PC-9 (cell line): ENCODE data around the gene LRP8. TPM values are rescaled to one million over a fixed set of nuclear protein-coding genes. Genes with fewer than 3 reads are reported as not detected.

Experiments used
- BruUV-seq: library from RNA; stranded (reverse); fragments of 400-500 nt; replicated peaks from 2 replicates; lab custom pipeline; 2021; lab: Mats Ljungman, UMichigan
- CTCF ChIA-PET: fragments of 300-600 bp; sonication (Branson Sonifier 250); formaldehyde crosslinking; loops from one replicate; lab custom pipeline; 2022; ENCODE audit warnings: antibody characterized with exemption; lab: Charles Lee
- POLR2A ChIA-PET: fragments of 300-600 bp; sonication (Branson Sonifier 250); formaldehyde crosslinking; loops from one replicate; lab custom pipeline; 2022; ENCODE audit warnings: antibody characterized with exemption; ENCODE audit not compliant: unreplicated experiment; lab: Charles Lee
- DNase-seq, 2 experiments: peaks; one replicate each; pipeline versions ENCODE4 v3.0.0 to v3.0.0-alpha.2; 2015 to 2022; ENCODE audit warnings: mixed read lengths in 1 of 2
- H2AFZ ChIP-seq: fragments of 200-600 bp; sonication (generic); 2 replicates; pipeline ENCODE4 v1.8.1; 2017; ENCODE audit warnings: antibody characterized with exemption
- H3F3A ChIP-seq: fragments of 200-600 bp; sonication (generic); 2 replicates; pipeline ENCODE4 v1.8.1; 2017; ENCODE audit warnings: antibody characterized with exemption, mild to moderate bottlenecking, low read depth; ENCODE audit not compliant: insufficient read depth
- H3K27ac ChIP-seq: fragments of 200-600 bp; sonication (generic); 2 replicates; pipeline ENCODE4 v1.6.1; 2016; ENCODE audit warnings: mixed run types
- H3K27me3 ChIP-seq: fragments of 200-600 bp; sonication (generic); 2 replicates; pipeline ENCODE4 v1.6.1; 2016; ENCODE audit warnings: low read depth, mixed run types; ENCODE audit not compliant: insufficient read depth
- H3K36me3 ChIP-seq: fragments of 200-600 bp; sonication (generic); 2 replicates; pipeline ENCODE4 v1.6.1; 2016; ENCODE audit warnings: low read depth, mixed run types
- H3K4me1 ChIP-seq: fragments of 200-600 bp; sonication (generic); replicated peaks from 2 replicates; pipeline ENCODE4 v1.6.1; 2016; ENCODE audit warnings: mixed run types; ENCODE audit not compliant: insufficient read depth
- H3K4me2 ChIP-seq: fragments of 200-600 bp; sonication (generic); 2 replicates; pipeline ENCODE4 v1.6.1; 2017; ENCODE audit warnings: mixed run types
- H3K4me3 ChIP-seq: fragments of 200-600 bp; sonication (generic); 2 replicates; pipeline ENCODE4 v1.6.1; 2016; ENCODE audit warnings: mixed run types
- H3K79me2 ChIP-seq: fragments of 200-600 bp; sonication (generic); 2 replicates; pipeline ENCODE4 v1.6.1; 2017; ENCODE audit warnings: low read depth, mixed run types
- H3K9me2 ChIP-seq: fragments of 200-600 bp; sonication (generic); 2 replicates; pipeline ENCODE4 v1.8.1; 2017; ENCODE audit warnings: mild to moderate bottlenecking; ENCODE audit not compliant: insufficient read depth
- H3K9me3 ChIP-seq: fragments of 200-600 bp; sonication (generic); 2 replicates; pipeline ENCODE4 v1.8.1; 2016; ENCODE audit warnings: low read depth; ENCODE audit not compliant: insufficient read depth
- H4K20me1 ChIP-seq: fragments of 200-600 bp; sonication (generic); 2 replicates; pipeline ENCODE4 v1.8.1; 2017; ENCODE audit not compliant: insufficient read depth
- CTCF ChIP-seq: fragments of 200-600 bp; sonication (generic); conservative IDR thresholded peaks from 2 replicates; pipeline ENCODE4 v1.6.1; 2017; ENCODE audit warnings: mixed run types, antibody characterized with exemption, mild to moderate bottlenecking, moderate library complexity
- EZH2 ChIP-seq: fragments of 200-600 bp; sonication (generic); IDR thresholded peaks from 2 replicates; pipeline ENCODE4 v1.8.0; 2017; ENCODE audit warnings: antibody characterized with exemption, low read depth
- intact Hi-C: fragments of 100-400 bp; cut with micrococcal nuclease; formaldehyde crosslinking; loops from one replicate; pipeline ENCODE4 v1.10.0; 2022; ENCODE audit not compliant: unreplicated experiment
- total RNA-seq: library from RNA; stranded (reverse); gene quantifications from 2 replicates; pipeline ENCODE4 v1.2.3, GENCODE V29; 2021

LRP8 gene
- total RNA-seq, 1 experiment from 2014 or later, result 85.3 TPM

- Histone ChIP-seq H3K27me3 (no peaks in the 10 kb centered on the region), H3K9me2 (no peaks in the 10 kb centered on the region), H2AFZ (no peak overlapping the region), H3K79me2 (no peaks in the 10 kb centered on the region), H3K27ac (no peak overlapping the region), H4K20me1 (no peaks in the 10 kb centered on the region), H3K36me3 (peaks cover 15% of the 10 kb centered on the region), H3F3A (no peaks in the 10 kb centered on the region), H3K4me1 (no peaks in the 10 kb centered on the region), H3K4me2 (no peak overlapping the region), H3K9me3 (no peaks in the 10 kb centered on the region), H3K4me3 (no peak overlapping the region)
- intact Hi-C loops, result no loop called here
- no peak for DNase-seq
- TF ChIP-seq EZH2 (no peak), CTCF (no peak)
- CTCF ChIA-PET, result no interaction called here
- no TSS peak for BruUV-seq
- POLR2A ChIA-PET, result no interaction called here
Measured at GRCh38 chr1:53267761-53268160, 60.1 kb downstream of the LRP8 start.

- TF ChIP-seq CTCF (peak; percentile 44; the same call in 1 of the 2 replicates), EZH2 (no peak)
- Histone ChIP-seq H3K27ac (no peak overlapping the region), H3K27me3 (no peaks in the 10 kb centered on the region), H3K36me3 (peaks cover 30% of the 10 kb centered on the region; the same call in 1 of the 2 replicates), H3K9me3 (no peaks in the 10 kb centered on the region), H3K4me2 (no peak overlapping the region), H2AFZ (no peak overlapping the region), H3K79me2 (no peaks in the 10 kb centered on the region), H3K4me3 (no peak overlapping the region), H3F3A (no peaks in the 10 kb centered on the region; the same call in 1 of the 2 replicates), H3K4me1 (no peaks in the 10 kb centered on the region), H3K9me2 (no peaks in the 10 kb centered on the region), H4K20me1 (no peaks in the 10 kb centered on the region)
- no TSS peak for BruUV-seq
- CTCF ChIA-PET, result no interaction called here
- POLR2A ChIA-PET, result no interaction called here
- DNase-seq, result no peak
- intact Hi-C loops, result no loop called here
Measured at GRCh38 chr1:53266038-53266437, 61.8 kb downstream of the LRP8 start.

GRCh38 chr1:53265581-53265980 is 62.3 kb downstream of the LRP8 start:
- H3K36me3 ChIP-seq, result peaks cover 34% of the 10 kb centered on the region; the same call in 1 of the 2 replicates
- no peak overlapping the region for H3K27ac ChIP-seq
- no TSS peak for BruUV-seq
- H4K20me1 ChIP-seq, result no peaks in the 10 kb centered on the region
- no peaks in the 10 kb centered on the region; the same call in 1 of the 2 replicates for H3F3A ChIP-seq
- no peak overlapping the region for H2AFZ ChIP-seq
- TF ChIP-seq EZH2 (no peak), CTCF (no peak)
- no peaks in the 10 kb centered on the region for H3K4me1 ChIP-seq
- no peaks in the 10 kb centered on the region for H3K79me2 ChIP-seq
- DNase-seq, result no peak
- intact Hi-C loops, result no loop called here
- no peak overlapping the region for H3K4me3 ChIP-seq
- CTCF ChIA-PET, result no interaction called here
- no peaks in the 10 kb centered on the region for H3K9me2 ChIP-seq
- H3K9me3 ChIP-seq, result no peaks in the 10 kb centered on the region
- no peak overlapping the region for H3K4me2 ChIP-seq
- POLR2A ChIA-PET, result no interaction called here
- H3K27me3 ChIP-seq, result no peaks in the 10 kb centered on the region
